ENCODE data around the gene PNMT. TPM values are rescaled to one million over a fixed set of nuclear protein-coding genes. Genes with fewer than 3 reads are reported as not detected.
"Not testable (repeated sequence)": the region's sequence is repeated elsewhere in the genome, so short reads cannot be mapped to it uniquely, and the experiment has no call there.

The PNMT gene
- total RNA-seq, 3 donors from 2014 or later: 0.23 to 2.0 (median 1.5) TPM

GRCh38 chr17:39688945-39689344, 20.7 kb downstream of the PNMT start:
- TF ChIP-seq, protein P1, sequence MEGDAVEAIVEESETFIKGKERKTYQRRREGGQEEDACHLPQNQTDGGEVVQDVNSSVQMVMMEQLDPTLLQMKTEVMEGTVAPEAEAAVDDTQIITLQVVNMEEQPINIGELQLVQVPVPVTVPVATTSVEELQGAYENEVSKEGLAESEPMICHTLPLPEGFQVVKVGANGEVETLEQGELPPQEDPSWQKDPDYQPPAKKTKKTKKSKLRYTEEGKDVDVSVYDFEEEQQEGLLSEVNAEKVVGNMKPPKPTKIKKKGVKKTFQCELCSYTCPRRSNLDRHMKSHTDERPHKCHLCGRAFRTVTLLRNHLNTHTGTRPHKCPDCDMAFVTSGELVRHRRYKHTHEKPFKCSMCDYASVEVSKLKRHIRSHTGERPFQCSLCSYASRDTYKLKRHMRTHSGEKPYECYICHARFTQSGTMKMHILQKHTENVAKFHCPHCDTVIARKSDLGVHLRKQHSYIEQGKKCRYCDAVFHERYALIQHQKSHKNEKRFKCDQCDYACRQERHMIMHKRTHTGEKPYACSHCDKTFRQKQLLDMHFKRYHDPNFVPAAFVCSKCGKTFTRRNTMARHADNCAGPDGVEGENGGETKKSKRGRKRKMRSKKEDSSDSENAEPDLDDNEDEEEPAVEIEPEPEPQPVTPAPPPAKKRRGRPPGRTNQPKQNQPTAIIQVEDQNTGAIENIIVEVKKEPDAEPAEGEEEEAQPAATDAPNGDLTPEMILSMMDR (IDR thresholded peaks at IDR 0.05): no peak
- intact Hi-C loops (cut with DNase I, micrococcal nuclease): no loop called here
- H3K36me3 ChIP-seq (ENCODE audit: low read depth): no peaks in the 10 kb centered on the region
- no peak overlapping the region for H3K4me3 ChIP-seq
- peaks cover 14% of the 10 kb centered on the region for H3K4me1 ChIP-seq (ENCODE audit: low read depth)
- DNase-seq (peak in 1 of 3 donors; percentile 18), ATAC-seq (no peak)
- no peaks in the 10 kb centered on the region for H3K9me3 ChIP-seq

DNA sequence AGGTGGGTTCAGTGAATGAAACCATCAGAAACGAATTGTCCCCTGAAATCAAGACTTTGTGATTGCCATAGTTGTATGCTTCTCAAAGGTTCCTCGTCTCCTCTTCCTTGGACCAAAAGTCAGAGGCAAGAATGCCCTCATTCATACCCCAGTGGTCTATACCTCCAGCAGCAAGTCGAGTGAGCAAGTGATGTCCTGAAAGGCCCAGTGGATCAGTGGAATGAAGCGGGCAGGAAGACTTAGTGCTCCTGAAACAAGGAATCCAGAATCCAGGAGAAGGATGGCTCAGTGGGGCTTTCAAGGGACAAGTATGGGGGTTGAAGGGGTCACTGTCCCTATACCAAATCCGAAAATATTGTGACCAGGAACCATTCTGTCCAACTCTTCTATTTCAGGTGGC, 26.3 kb downstream of the PNMT start:
- ATAC-seq: no peak

GRCh38 chr17:39695089-39695474, 26.8 kb downstream of the PNMT start:
- Histone ChIP-seq H3K4me1 (ENCODE audit: low read depth) (peaks cover 4% of the 10 kb centered on the region), H3K4me3 (no peak overlapping the region), H3K36me3 (ENCODE audit: low read depth) (no peaks in the 10 kb centered on the region), H3K9me3 (no peaks in the 10 kb centered on the region)
- DNase-seq (no peak), ATAC-seq (no peak)
- TF ChIP-seq, protein P1 (IDR thresholded peaks at IDR 0.05): no peak
- intact Hi-C loops (cut with DNase I, micrococcal nuclease): no loop called here

More for the DNA sequence above, 26.3 kb downstream of the PNMT start:
- intact Hi-C loops (cut with DNase I, micrococcal nuclease): no loop called here
- TF ChIP-seq, protein P1 (IDR thresholded peaks at IDR 0.05): no peak
- H3K9me3 ChIP-seq: no peaks in the 10 kb centered on the region
- no peak for DNase-seq
- no peaks in the 10 kb centered on the region for H3K36me3 ChIP-seq (ENCODE audit: low read depth)
- H3K4me3 ChIP-seq: no peak overlapping the region
- peaks cover 1% of the 10 kb centered on the region for H3K4me1 ChIP-seq (ENCODE audit: low read depth)

DNA sequence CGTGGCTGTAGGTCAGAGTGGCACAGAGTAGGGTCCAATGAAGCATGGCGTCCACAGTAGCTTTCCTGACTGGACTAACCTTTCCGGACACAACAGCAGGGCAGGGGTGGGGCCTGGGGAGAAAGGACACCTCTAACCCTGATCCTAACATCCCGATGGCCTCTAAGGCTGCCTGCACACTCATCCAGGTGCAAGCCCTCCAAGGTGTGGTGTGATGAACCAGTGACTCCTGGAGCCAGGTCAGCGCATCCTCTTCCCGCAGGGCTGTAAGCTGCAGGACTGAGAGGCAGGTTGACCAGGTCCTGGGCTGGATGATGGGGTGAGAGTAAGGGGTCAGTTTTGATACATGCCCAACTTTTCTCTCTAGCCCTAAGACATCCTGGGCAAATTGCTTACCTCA, 28.5 kb downstream of the PNMT start:
- Histone ChIP-seq H3K9me3 (no peaks in the 10 kb centered on the region), H3K4me3 (no peak overlapping the region), H3K4me1 (ENCODE audit: low read depth) (peaks cover 7% of the 10 kb centered on the region), H3K36me3 (ENCODE audit: low read depth) (no peaks in the 10 kb centered on the region)
- DNase-seq (no peak), ATAC-seq (no peak)
- TF ChIP-seq, protein P1 (IDR thresholded peaks at IDR 0.05): no peak
- intact Hi-C loops (cut with DNase I, micrococcal nuclease): no loop called here

DNA sequence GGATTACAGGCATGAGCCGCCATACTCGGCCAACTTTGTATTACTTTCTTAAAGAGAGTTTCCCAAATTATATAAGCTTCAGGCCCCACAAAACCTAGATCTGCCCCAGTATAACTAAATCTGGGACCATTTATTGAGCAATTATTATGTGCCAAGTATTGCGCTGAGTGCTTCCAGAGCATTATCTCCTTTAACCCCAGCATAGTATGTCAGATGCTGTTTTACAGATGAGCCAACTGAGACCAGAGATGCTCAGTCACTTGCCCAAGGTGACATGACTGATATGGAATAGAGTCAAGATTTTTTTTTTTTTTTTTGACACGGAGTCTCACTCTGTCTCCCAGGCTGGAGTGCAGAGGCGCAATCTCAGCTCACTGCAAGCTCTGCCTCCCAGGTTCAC, 29.7 kb downstream of the PNMT start:
- TF ChIP-seq, protein P1 (IDR thresholded peaks at IDR 0.05): no peak
- no peaks in the 10 kb centered on the region for H3K9me3 ChIP-seq
- peaks cover 18% of the 10 kb centered on the region for H3K4me1 ChIP-seq (ENCODE audit: low read depth)
- no peak for DNase-seq
- intact Hi-C loops (cut with DNase I, micrococcal nuclease): no loop called here
- H3K36me3 ChIP-seq (ENCODE audit: low read depth): no peaks in the 10 kb centered on the region
- ATAC-seq: no peak
- no peak overlapping the region for H3K4me3 ChIP-seq

DNA sequence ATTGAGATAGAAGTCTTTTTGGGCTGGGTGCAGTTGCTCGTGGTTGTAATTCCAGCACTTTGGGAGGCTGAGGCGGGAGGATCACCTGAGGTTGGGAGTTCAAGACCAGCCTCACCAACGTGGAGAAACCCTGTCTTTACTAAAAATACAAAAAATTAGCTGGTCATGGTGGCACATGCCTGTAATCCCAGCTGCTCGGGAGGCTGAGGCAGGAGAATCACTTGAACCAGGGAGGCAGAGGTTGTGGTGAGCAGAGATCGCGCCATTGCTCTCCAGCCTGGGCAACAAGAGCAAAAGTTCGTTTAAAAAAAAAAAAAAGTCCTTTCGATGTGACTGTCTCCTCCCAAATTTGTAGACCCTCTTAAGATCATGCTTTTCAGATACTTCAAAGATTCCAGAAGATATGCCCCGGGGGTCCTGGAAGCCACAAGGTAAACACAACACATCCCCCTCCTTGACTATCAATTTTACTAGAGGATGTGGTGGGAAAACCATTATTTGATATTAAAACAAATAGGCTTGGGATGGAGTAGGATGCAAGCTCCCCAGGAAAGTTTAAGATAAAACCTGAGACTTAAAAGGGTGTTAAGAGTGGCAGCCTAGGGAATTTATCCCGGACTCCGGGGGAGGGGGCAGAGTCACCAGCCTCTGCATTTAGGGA, 31.0 kb downstream of the PNMT start:
- Histone ChIP-seq H3K4me1 (ENCODE audit: low read depth) (peaks cover 31% of the 10 kb centered on the region), H3K4me3 (peak overlapping the region; percentile 92)
- H3K9me3 ChIP-seq: not testable (repeated sequence)

More for the DNA sequence above, 31.0 kb downstream of the PNMT start:
- DNase-seq; H3K36me3 ChIP-seq (ENCODE audit: low read depth); ATAC-seq; intact Hi-C loops (cut with DNase I, micrococcal nuclease): not testable (repeated sequence)
